K562 (cell line): ENCODE measurements around the gene WDR31. TPM values are rescaled to one million over a fixed set of nuclear protein-coding genes. Genes with fewer than 3 reads are reported as not detected.

Experiments
- ARID3B ChIP-seq: fragments of 250-450 bp; sonication (Bioruptor Pico); IDR thresholded peaks from 2 replicates; pipeline ENCODE4 v1.4.0; 2020; ENCODE audit warnings: borderline replicate concordance
- BCL6 ChIP-seq: fragments of 250-450 bp; sonication (Bioruptor Pico); IDR thresholded peaks from 2 replicates; pipeline ENCODE4 v1.4.0; 2020
- DIDO1 ChIP-seq: fragments of 450-650 bp; IDR thresholded peaks from 2 replicates; pipeline ENCODE4 v1.6.1; 2016; ENCODE audit warnings: low read depth, missing biosample characterization, missing genetic modification characterization
- ELF2 ChIP-seq: fragments of 250-450 bp; sonication (Bioruptor Pico); IDR thresholded peaks from 2 replicates; pipeline ENCODE4 v1.5.0; 2021; ENCODE audit warnings: mild to moderate bottlenecking
- ELF4 ChIP-seq: fragments of 450-650 bp; formaldehyde crosslinking; IDR thresholded peaks from 2 replicates; pipeline ENCODE4 v1.4.0; 2022; ENCODE audit warnings: missing genetic modification characterization
- GATAD2A ChIP-seq: fragments of 450-650 bp; IDR thresholded peaks from 2 replicates; pipeline ENCODE4 v1.6.1; 2017
- ILK ChIP-seq: fragments of 450-650 bp; IDR thresholded peaks from 2 replicates; pipeline ENCODE4 v1.6.1; 2016; ENCODE audit warnings: missing genetic modification characterization, low read depth, mild to moderate bottlenecking, missing compliant biosample characterization, moderate library complexity, borderline replicate concordance
- MTF1 ChIP-seq: fragments of 250-450 bp; sonication (Bioruptor Pico); IDR thresholded peaks from 2 replicates; pipeline ENCODE4 v1.9.0; 2021; ENCODE audit warnings: moderate library complexity, mild to moderate bottlenecking, inconsistent platforms, borderline replicate concordance
- OTX1 ChIP-seq: fragments of 450-650 bp; formaldehyde crosslinking; IDR thresholded peaks from 2 replicates; pipeline ENCODE4 v1.4.0; 2022; ENCODE audit warnings: mild to moderate bottlenecking
- SIX5 ChIP-seq, 2 experiments: IDR thresholded peaks; 2 replicates each; pipeline ENCODE4 v1.6.1; 2011; ENCODE audit warnings: low read length in 2 of 2, borderline replicate concordance in 1 of 2, low read depth in 1 of 2, mild to moderate bottlenecking in 1 of 2, moderate library complexity in 1 of 2; ENCODE audit not compliant: insufficient read depth in 1 of 2
- STAT5B ChIP-seq: fragments of 250-450 bp; sonication (Bioruptor Pico); IDR thresholded peaks from 2 replicates; pipeline ENCODE4 v1.8.0; 2021; ENCODE audit warnings: mild to moderate bottlenecking, inconsistent platforms
- TBP ChIP-seq: optimal IDR thresholded peaks from 2 replicates; pipeline ENCODE3; 2011; ENCODE audit warnings: low read depth, low read length, improper control_type of control experiment
- ZBTB12 ChIP-seq: fragments of 250-450 bp; sonication (Bioruptor Pico); IDR thresholded peaks from 2 replicates; pipeline ENCODE4 v1.4.0; 2020
- ZBTB34 ChIP-seq: fragments of 250-450 bp; sonication (Bioruptor Pico); IDR thresholded peaks from 2 replicates; pipeline ENCODE4 v1.8.0; 2021; ENCODE audit warnings: mild to moderate bottlenecking, moderate library complexity
- ZFP1 ChIP-seq: fragments of 450-650 bp; formaldehyde crosslinking; IDR thresholded peaks from 2 replicates; pipeline ENCODE4 v1.4.0; 2020; ENCODE audit warnings: mild to moderate bottlenecking, mixed read lengths
- ZFP91 ChIP-seq: sonication (generic); formaldehyde crosslinking; IDR thresholded peaks from 2 replicates; pipeline ENCODE4 v1.8.0; 2022; ENCODE audit warnings: mild to moderate bottlenecking, missing genetic modification reagents
- ZNF165 ChIP-seq: fragments of 250-450 bp; sonication (Bioruptor Pico); IDR thresholded peaks from 2 replicates; pipeline ENCODE4 v1.4.0; 2020; ENCODE audit warnings: borderline replicate concordance
- ZNF324 ChIP-seq: fragments of 250-450 bp; sonication (Bioruptor Pico); IDR thresholded peaks from 2 replicates; pipeline ENCODE4 v1.4.0; 2020; ENCODE audit warnings: mild to moderate bottlenecking
- ZNF354B ChIP-seq: fragments of 250-450 bp; sonication (Bioruptor Pico); IDR thresholded peaks from 2 replicates; pipeline ENCODE4 v1.4.0; 2020
- ZNF444 ChIP-seq: fragments of 250-450 bp; sonication (Bioruptor Pico); IDR thresholded peaks from 2 replicates; pipeline ENCODE4 v1.4.0; 2020; ENCODE audit warnings: mild to moderate bottlenecking, moderate library complexity
- ZNF445 ChIP-seq: fragments of 250-450 bp; sonication (Bioruptor Pico); IDR thresholded peaks from 2 replicates; pipeline ENCODE4 v1.4.0; 2020; ENCODE audit warnings: low read depth, mild to moderate bottlenecking, moderate library complexity
- ZNF511 ChIP-seq: sonication (generic); formaldehyde crosslinking; IDR thresholded peaks from 2 replicates; pipeline ENCODE4 v1.8.0; 2022; ENCODE audit warnings: mild to moderate bottlenecking, missing genetic modification reagents
- ZNF589 ChIP-seq: fragments of 200-800 bp; sonication (Bioruptor generic); IDR thresholded peaks from 2 replicates; pipeline ENCODE4 v1.6.1; 2016; ENCODE audit warnings: low read depth, missing genetic modification characterization, missing compliant biosample characterization
- ZNF785 ChIP-seq: fragments of 250-450 bp; sonication (Bioruptor Pico); IDR thresholded peaks from 2 replicates; pipeline ENCODE4 v1.4.0; 2020; ENCODE audit warnings: mild to moderate bottlenecking
- polyA plus RNA-seq, 8 experiments: library from polyadenylated mRNA; depleted of rRNA in 4 of 8; stranded (reverse) in 5 of 8; unstranded in 3 of 8; fragments of >200 nt; fragmentation: Nextera tagmentation in 2 of 8; fragmentation: Illumina TruSeq in 1 of 8; extraction: Ambion mirVana in 2 of 8; extraction: Trizol in 1 of 8; gene quantifications; 2 replicates each; pipeline versions ENCODE4 v1.2.1 to v1.2.3, GENCODE V29; 2011 to 2014; ENCODE audit warnings: inconsistent platforms in 1 of 8, missing spikeins in 1 of 8
- total RNA-seq, 7 experiments: library from RNA; depleted of rRNA in 6 of 7; stranded (reverse); fragments of >200 nt in 6 of 7; fragmentation: Illumina TruSeq in 2 of 7; extraction: Trizol in 2 of 7; gene quantifications; 2 replicates each; pipeline versions ENCODE4 v1.2.1 to v1.2.3, GENCODE V29; 2011 to 2021; ENCODE audit warnings: low replicate concordance in 1 of 7

WDR31 gene
- total and polyA plus RNA-seq, 9 of the 15 experiments (the other 6 are each of a cell fraction or from before 2014, with no cell fraction given), result 0.35 to 1.8 (median 0.95) TPM

- no peak for TF ChIP-seq ZFP91
- 0 out of 2 replicates have a peak, but pooled peaks have one; percentile 57 for TF ChIP-seq ZNF165 (CRISPR knock-in tag)
- peak; percentile 83 for TF ChIP-seq ZNF444 (CRISPR knock-in tag)
- TF ChIP-seq BCL6 (CRISPR knock-in tag), result peak; percentile 82
- peak; percentile 66; the same call in 1 of the 2 replicates for TF ChIP-seq ZNF324
- TF ChIP-seq GATAD2A, result peak; percentile 25; the same call in 1 of the 2 replicates
- TF ChIP-seq ZBTB12 (CRISPR knock-in tag), result peak; percentile 73
- TF ChIP-seq ARID3B (CRISPR knock-in tag), result no peak
- no peak for TF ChIP-seq SIX5 (IDR thresholded peaks at IDR 0.05; ENCODE audit: borderline replicate concordance in 1 of 2, insufficient read depth in 1 of 2, low read depth in 1 of 2, low read length in 2 of 2)
- TF ChIP-seq OTX1 (CRISPR knock-in tag), result peak; percentile 87
- peak; percentile 87; the same call in 1 of the 2 replicates for TF ChIP-seq MTF1
- TF ChIP-seq DIDO1 (tag), result peak; percentile 39; the same call in 1 of the 2 replicates
- TF ChIP-seq ILK (tag), result peak; percentile 88
- no peak for TF ChIP-seq TBP
- peak; percentile 69; the same call in 1 of the 2 replicates for TF ChIP-seq ELF4 (CRISPR knock-in tag)
- TF ChIP-seq ZFP1 (CRISPR knock-in tag), result peak; percentile 76; the same call in 1 of the 2 replicates
- TF ChIP-seq STAT5B (CRISPR knock-in tag), result peak; percentile 46; the same call in 1 of the 2 replicates
- TF ChIP-seq ZNF785 (CRISPR knock-in tag), result 0 out of 2 replicates have a peak, but pooled peaks have one; percentile 58
- peak; percentile 91 for TF ChIP-seq ZNF354B (CRISPR knock-in tag)
- TF ChIP-seq ZBTB34 (CRISPR knock-in tag), result peak; percentile 72; the same call in 1 of the 2 replicates
- TF ChIP-seq ZNF589 (CRISPR knock-in tag), result peak; percentile 92
- TF ChIP-seq ZNF511 (CRISPR knock-in tag), result no peak
- TF ChIP-seq ZNF445 (CRISPR knock-in tag), result 0 out of 2 replicates have a peak, but pooled peaks have one; percentile 32
- TF ChIP-seq ELF2 (CRISPR knock-in tag), result peak; percentile 43; the same call in 1 of the 2 replicates
These were observed 5.6 kb upstream of the WDR31 start (continued) for GRCh38 chr9:113345671-113346070.
